ENCODE data around the gene ACAD10. TPM values are rescaled to one million over a fixed set of nuclear protein-coding genes. Genes with fewer than 3 reads are reported as not detected.

Gene ACAD10
- total RNA-seq = 17.4 and 33.1 TPM in 2 replicates

DNA sequence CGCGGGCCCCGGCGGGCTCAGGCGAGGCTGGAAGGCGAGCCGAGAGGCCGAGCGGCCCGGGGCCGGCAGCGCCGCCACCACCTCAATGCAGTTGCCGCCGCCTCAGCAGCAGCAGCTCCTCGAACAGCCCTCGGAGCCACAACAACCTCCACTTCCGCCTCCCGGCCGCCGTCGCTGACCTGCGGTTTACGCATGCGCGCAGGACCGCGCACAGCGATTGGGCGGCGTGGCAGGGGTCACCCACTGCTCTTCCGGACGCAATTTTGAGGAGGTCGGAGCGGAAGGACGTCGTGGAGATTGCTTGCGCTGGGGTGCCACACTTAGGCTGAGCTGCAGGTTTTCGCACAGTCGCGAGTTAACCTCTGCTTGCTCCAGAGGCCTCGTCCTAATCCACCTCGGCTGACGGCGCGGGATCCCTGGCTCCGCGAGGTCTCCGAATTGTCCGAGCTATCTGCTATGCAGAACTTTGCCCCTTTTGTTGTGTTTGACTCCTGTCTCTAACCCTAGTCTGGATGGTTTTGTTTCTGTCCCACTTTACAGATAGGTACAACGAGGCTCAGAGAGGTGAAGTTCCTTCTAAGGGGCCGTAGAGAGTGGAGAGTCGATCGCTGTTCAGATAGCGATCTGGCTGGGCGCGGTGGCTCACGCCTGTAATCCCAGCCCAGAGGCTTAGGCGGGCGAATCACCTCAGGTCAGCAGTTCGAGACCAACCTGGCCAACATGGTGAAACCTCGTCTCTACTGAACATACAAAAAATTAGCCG lies at the start of gene ACAD10, which contains the start of gene BRAP:
TSS of gene ACAD10 (plus strand) at position 243 of the 763 bp plus-strand sequence. CDS start 6,657 bp downstream, outside the sequence.
TSS of gene BRAP (minus strand) at position 146 of the 763 bp plus-strand sequence. CDS start 164 bp downstream, outside the sequence.

DNA sequence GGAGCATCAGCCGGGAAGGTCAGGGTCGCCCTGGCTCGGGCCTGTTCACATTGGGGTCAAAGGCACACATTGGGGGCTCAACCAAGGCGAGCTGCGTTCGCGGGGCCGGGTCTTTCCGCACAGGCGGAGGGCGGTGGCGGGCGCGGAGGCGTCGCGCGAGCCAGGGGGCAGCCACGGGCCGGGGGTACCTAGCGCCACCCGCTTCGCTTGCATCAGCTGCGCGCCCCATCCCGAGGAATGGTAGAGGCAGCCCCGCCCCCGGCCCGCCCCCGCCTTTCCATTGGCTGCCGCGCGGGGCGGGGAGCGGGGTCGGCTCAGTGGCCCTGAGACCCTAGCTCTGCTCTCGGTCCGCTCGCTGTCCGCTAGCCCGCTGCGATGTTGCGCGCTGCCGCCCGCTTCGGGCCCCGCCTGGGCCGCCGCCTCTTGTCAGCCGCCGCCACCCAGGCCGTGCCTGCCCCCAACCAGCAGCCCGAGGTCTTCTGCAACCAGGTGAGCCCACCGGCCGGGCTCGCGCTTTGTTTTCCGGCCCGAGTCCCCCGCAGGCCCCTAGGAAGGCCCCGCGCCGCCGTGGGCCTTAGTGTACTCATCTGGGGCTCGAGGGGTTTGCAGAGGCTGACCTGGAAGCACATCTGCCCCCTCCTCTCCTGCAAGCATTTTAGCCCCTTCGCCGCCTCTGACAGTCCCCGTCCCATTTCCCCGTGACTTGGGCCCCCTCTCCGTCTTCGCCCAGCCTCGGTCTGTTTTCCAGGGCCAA lies 80.9 kb downstream of the ACAD10 start, which contains the start of gene ALDH2:
TSS of gene ALDH2 (plus strand) at position 326 of the 754 bp plus-strand sequence. CDS start at position 376, 50 bp downstream.

Other genes starting within 250 kb of the ACAD10 start
- 19.6 and 31.9 TPM in 2 replicates for gene ATXN2, start 86.7 kb upstream of the ACAD10 start, total RNA-seq
- gene BRAP, start 97 bp upstream of the ACAD10 start, total RNA-seq = 8.9 and 9.9 TPM in 2 replicates
- 25.1 and 63.1 TPM in 2 replicates for gene ALDH2, start 80.9 kb downstream of the ACAD10 start, total RNA-seq
- 29.4 and 37.6 TPM in 2 replicates for gene MAPKAPK5, start 156.2 kb downstream of the ACAD10 start, total RNA-seq

Data from mesangial cell (primary cell).